ENCODE measurements around the gene ANKRD10.

Gene ANKRD10

DNA sequence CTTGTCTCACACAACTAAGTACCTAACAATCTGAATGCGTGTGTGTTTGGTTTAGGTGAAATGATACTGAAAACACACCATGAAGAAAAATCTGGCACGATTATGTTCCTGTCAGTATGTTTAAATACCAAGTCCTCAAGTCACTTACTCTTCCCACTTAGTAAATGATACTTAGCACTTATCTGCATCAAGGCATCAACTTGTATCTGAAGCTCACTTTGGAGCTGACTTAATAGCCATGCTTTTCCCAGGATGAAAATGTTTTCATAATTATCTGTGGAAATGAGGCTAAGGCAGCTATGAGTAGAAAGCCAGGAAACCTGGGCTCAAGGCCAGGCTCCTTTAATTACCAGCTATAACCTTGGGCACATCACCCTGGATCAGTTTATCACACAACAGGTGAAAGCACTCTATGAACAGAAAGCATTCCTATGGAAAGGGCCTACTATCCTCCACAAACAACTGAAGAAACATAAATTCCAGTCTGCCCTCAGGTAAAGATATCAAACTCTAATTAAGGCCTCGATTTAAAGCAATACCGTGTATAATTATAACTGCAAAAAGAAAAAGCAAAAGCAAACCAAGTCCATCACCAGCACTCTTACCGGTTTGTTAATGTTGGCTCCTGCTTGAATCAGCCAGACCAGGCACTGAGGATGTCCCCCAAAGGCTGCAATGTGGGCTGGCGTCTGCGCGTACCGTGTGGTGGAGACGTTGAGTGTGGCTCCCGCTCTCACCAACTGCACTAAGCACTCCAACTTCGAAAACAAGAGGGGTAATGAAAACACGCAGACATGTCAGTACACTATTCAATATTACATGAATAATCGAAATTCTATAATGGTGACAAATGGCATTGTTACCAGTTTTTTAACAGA, 4.6 kb downstream of the ANKRD10 start:
- Histone ChIP-seq H3K9me3 (ENCODE audit: severe bottlenecking) (no peaks in the 10 kb centered on the region), H3K4me3 (ENCODE audit: low read depth, low read length) (no peak overlapping the region), H3K36me3 (peaks cover 72% of the 10 kb centered on the region), H3K27ac (no peak overlapping the region), H3K27me3 (ENCODE audit: insufficient read depth, low read depth, severe bottlenecking) (no peaks in the 10 kb centered on the region)
- DNase-seq, result no peak
- TF ChIP-seq, protein P1, sequence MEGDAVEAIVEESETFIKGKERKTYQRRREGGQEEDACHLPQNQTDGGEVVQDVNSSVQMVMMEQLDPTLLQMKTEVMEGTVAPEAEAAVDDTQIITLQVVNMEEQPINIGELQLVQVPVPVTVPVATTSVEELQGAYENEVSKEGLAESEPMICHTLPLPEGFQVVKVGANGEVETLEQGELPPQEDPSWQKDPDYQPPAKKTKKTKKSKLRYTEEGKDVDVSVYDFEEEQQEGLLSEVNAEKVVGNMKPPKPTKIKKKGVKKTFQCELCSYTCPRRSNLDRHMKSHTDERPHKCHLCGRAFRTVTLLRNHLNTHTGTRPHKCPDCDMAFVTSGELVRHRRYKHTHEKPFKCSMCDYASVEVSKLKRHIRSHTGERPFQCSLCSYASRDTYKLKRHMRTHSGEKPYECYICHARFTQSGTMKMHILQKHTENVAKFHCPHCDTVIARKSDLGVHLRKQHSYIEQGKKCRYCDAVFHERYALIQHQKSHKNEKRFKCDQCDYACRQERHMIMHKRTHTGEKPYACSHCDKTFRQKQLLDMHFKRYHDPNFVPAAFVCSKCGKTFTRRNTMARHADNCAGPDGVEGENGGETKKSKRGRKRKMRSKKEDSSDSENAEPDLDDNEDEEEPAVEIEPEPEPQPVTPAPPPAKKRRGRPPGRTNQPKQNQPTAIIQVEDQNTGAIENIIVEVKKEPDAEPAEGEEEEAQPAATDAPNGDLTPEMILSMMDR (IDR thresholded peaks at IDR 0.05; ENCODE audit: low read depth, low read length), result no peak

DNA sequence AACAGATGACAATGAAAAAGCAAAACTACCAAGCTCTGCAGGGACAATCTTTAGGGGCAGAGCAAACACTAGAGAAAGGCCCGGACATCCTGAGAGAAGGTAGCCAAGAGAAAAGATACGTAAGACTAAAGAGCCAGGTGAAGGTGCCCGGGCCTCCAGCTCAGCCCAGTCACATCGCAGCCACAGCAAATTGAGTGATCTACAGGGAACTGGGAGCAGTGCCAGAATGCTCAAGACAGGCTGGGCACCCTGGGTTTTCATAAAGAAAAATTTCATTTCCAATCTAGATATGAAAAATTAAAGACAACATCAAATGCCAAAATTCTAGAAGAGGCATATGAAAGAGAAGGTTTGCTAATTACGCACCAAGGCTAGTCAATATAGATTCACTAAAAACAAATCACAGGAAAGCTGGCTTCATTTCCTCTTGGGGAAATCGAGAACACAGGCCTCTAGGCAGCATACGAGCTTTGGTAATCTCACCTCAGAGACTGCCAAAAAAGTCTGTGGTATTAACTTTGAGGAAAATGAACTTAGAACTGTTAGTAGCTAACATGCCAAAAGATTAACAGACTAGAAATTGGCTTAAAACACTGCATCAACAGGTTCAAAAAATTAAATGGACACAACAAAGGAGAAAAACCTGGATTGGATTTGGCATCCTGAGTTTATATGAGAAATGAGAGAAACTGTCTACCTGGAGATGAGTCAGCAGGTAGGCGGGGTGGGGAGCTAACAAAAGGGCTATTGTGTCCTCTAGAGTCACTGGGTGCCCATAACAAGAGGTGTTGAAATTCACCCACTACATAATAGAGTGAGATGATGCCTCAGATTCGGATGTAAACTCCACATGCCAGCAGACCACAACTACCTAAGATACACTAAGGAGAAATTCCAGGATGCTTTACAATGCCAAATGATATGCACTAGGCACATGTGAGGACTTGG, 6.6 kb downstream of the ANKRD10 start:
- H3K27ac ChIP-seq, result no peak overlapping the region
- TF ChIP-seq, protein P1 (IDR thresholded peaks at IDR 0.05; ENCODE audit: low read depth, low read length), result no peak
- no peak for DNase-seq
- no peaks in the 10 kb centered on the region for H3K9me3 ChIP-seq (ENCODE audit: severe bottlenecking)
- no peaks in the 10 kb centered on the region for H3K27me3 ChIP-seq (ENCODE audit: insufficient read depth, low read depth, severe bottlenecking)
- no peak overlapping the region for H3K4me3 ChIP-seq (ENCODE audit: low read depth, low read length)
- peaks cover 84% of the 10 kb centered on the region for H3K36me3 ChIP-seq

- H3K4me3 ChIP-seq (ENCODE audit: low read depth, low read length), result no peak overlapping the region
- peaks cover 93% of the 10 kb centered on the region for H3K36me3 ChIP-seq
- no peak for DNase-seq
- H3K27ac ChIP-seq, result no peak overlapping the region
- no peaks in the 10 kb centered on the region for H3K9me3 ChIP-seq (ENCODE audit: severe bottlenecking)
- TF ChIP-seq, protein P1 (IDR thresholded peaks at IDR 0.05; ENCODE audit: low read depth, low read length), result no peak
- no peaks in the 10 kb centered on the region for H3K27me3 ChIP-seq (ENCODE audit: insufficient read depth, low read depth, severe bottlenecking)
These were observed 7.6 kb downstream of the ANKRD10 start for GRCh38 chr13:110907301-110907700.

- H3K36me3 ChIP-seq, result peaks cover 89% of the 10 kb centered on the region
- H3K27ac ChIP-seq, result no peak overlapping the region
- H3K4me3 ChIP-seq (ENCODE audit: low read depth, low read length), result no peak overlapping the region
- no peaks in the 10 kb centered on the region for H3K27me3 ChIP-seq (ENCODE audit: insufficient read depth, low read depth, severe bottlenecking)
- no peak for DNase-seq
- TF ChIP-seq, protein P1 (IDR thresholded peaks at IDR 0.05; ENCODE audit: low read depth, low read length), result no peak
- H3K9me3 ChIP-seq (ENCODE audit: severe bottlenecking), result no peaks in the 10 kb centered on the region
These were observed 10.1 kb downstream of the ANKRD10 start for GRCh38 chr13:110904748-110905147.

DNA sequence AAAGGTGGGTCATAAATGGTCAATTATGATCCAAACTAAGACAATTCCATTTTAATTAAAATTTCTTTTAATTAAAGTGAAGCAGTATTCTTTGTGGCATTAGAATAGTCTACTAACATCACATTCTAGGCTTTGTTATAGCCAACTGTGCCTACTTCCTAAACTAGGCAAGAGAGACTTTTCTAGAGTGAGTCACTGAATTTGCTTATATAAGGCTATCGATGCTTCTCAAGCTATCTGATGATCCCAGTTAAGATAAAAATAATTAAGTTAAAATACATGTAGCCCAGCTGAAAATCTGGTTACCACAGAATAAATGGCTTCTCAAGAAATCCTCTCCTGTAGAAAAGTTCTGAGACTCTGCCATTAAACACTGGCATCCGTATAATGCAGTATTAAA, 12.5 kb downstream of the ANKRD10 start:
- Histone ChIP-seq H3K9me3 (ENCODE audit: severe bottlenecking) (no peaks in the 10 kb centered on the region), H3K27me3 (ENCODE audit: insufficient read depth, low read depth, severe bottlenecking) (no peaks in the 10 kb centered on the region), H3K36me3 (peaks cover 78% of the 10 kb centered on the region), H3K4me3 (ENCODE audit: low read depth, low read length) (no peak overlapping the region), H3K27ac (no peak overlapping the region)
- TF ChIP-seq, protein P1 (IDR thresholded peaks at IDR 0.05; ENCODE audit: low read depth, low read length), result no peak
- DNase-seq, result no peak
